Stomach (tissue), 9 donors: Measurements from ENCODE around the gene UBXN6. TPM values are rescaled to one million over a fixed set of nuclear protein-coding genes. Genes with fewer than 3 reads are reported as not detected.

Experiments
- DNase-seq, 2 donors: peaks; one replicate each; pipeline versions ENCODE4 v3.0.0 to v3.0.0-alpha.2; 2013 to 2019
- H3K27ac ChIP-seq, 5 donors: fragments of 200-600 bp in 4 of 5; sonication (generic) in 4 of 5; one replicate each; pipeline ENCODE4 v1.5.1; 2013 to 2019; ENCODE audit warnings: mild to moderate bottlenecking in 1 of 5, moderate library complexity in 1 of 5
- H3K27me3 ChIP-seq, 3 donors: fragments of 200-600 bp; sonication (generic); one replicate each; pipeline ENCODE4 v1.5.1; 2017 to 2019; ENCODE audit warnings: mixed run types in 1 of 3
- H3K36me3 ChIP-seq, 4 donors: fragments of 200-600 bp; sonication (generic); 1 replicate in 3 of 4; 2 replicates in 1 of 4; pipeline ENCODE4 v1.5.1; 2016 to 2019
- H3K4me1 ChIP-seq, 4 donors: fragments of 200-600 bp; sonication (generic); one replicate each; pipeline ENCODE4 v1.5.1; 2016 to 2019
- H3K4me3 ChIP-seq, 4 donors: fragments of 200-600 bp; sonication (generic) in 3 of 4; one replicate each; pipeline ENCODE4 v1.5.1; 2016 to 2019; ENCODE audit warnings: mild to moderate bottlenecking in 1 of 4
- H3K9me3 ChIP-seq, 4 donors: fragments of 200-600 bp; sonication (generic); one replicate each; pipeline ENCODE4 v1.5.1; 2016 to 2019
- EP300 ChIP-seq: sonication (generic); formaldehyde crosslinking; IDR thresholded peaks from one replicate; pipeline ENCODE4 v1.6.1; 2017; ENCODE audit warnings: antibody characterized with exemption
- POLR2A ChIP-seq, 4 donors: fragments of 450-650 bp; IDR thresholded peaks; one replicate each; pipeline ENCODE4 v1.6.1; 2016; ENCODE audit warnings: antibody characterized with exemption in 4 of 4, control low read depth in 2 of 4, mild to moderate bottlenecking in 1 of 4, moderate library complexity in 1 of 4
- POLR2AphosphoS5 ChIP-seq, 3 donors: sonication (generic); formaldehyde crosslinking; IDR thresholded peaks; one replicate each; pipeline ENCODE4 v1.6.1; 2016; ENCODE audit warnings: antibody characterized with exemption in 3 of 3
- WGBS, 5 donors: extraction: QIAGEN DNeasy Blood & Tissue Kit in 3 of 5; methylation state at CpG; one replicate each; pipeline versions ENCODE4 v1.1.5 to v1.1.7; 2013 to 2018; 5-methylcytosine and 5-hydroxymethylcytosine counted together
- intact Hi-C: fragments of 100-400 bp; cut with DNase I; formaldehyde crosslinking; loops from one replicate; pipeline ENCODE4 v1.15.1; 2023; ENCODE audit warnings: low total_unique reads
- polyA plus RNA-seq, 3 donors: library from polyadenylated mRNA; stranded (reverse); fragments of 200-250 nt; gene quantifications; one replicate each; pipeline ENCODE4 v1.2.3, GENCODE V29; 2013
- total RNA-seq, 5 donors: library from RNA; depleted of rRNA; stranded (reverse); fragments of >200 nt; gene quantifications; one replicate each; pipeline versions ENCODE4 v1.1.0 to v1.2.3, GENCODE V29; 2014 to 2016
- TF ChIP-seq, protein P1 (sequence below), 7 experiments: fragments of 450-650 bp in 4 of 7; fragments of 200-600 bp in 3 of 7; sonication (generic) in 3 of 7; IDR thresholded peaks; one replicate each; pipeline ENCODE4 v1.5.1; 2016 to 2019; ENCODE audit warnings: antibody characterized with exemption in 7 of 7, control low read depth in 2 of 7, mild to moderate bottlenecking in 1 of 7
- donor health status: healthy with polysubstance abuse.
- donor health status: Bipolar disorder and iron deficiency.
- donor health status: healthy.

UBXN6 gene
- total and polyA plus RNA-seq, 8 donors = 19.3 to 208 (median 93.4) TPM

DNA sequence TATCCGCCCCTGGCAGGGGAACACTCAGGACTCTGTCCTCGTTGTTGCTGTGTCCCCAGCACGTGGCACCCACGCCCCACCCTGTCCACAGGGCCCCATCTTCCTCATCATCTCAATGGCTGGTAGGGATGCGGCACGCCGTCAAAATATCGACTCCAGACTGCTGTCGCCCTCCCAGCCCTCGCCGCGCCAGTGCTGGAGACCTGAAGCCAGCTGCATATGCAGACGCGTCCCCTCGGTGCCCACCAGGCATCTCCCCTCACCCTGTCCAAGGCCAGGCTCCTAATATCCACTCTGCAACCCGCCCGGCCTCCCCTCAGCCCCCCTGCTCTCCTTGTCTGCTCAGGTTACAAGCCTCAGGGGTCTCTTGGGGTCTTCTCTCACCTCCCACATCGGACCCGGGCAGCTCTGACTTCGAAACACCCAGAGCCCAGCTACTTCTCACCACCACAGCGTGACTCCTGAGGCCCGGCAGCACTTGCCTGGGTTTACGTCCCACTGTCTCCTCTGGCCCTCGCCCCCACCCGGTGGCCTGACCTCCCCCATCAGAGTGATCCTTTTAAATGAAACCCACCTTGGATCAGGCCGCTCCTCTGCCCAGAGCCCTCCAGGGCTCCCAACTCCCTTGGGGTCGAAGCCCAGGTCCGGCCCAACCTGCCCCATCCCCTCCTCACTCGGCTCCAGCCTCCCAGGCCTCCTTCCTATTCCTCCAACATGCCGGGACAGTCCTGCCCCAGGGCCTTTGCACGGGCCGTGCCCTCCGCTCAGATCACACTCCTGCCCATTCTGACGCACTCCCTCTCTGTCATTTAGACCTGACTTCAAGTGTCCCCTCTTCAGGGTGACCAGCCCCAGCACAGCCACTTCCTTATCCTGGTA lies 48.2 kb upstream of the UBXN6 start:
- DNase-seq = no peak
- intact Hi-C loops = no loop called here
- H3K9me3 ChIP-seq = no peaks in the 10 kb centered on the region
- WGBS, 5 donors = 92 to 96% (median 95%) methylated on average over 34 of the region's 34 CpGs
- H3K4me1 ChIP-seq = peaks cover 0 to 5% (median 0%) of the 10 kb centered on the region in 4 donors
- H3K27me3 ChIP-seq = no peaks in the 10 kb centered on the region
- no peak overlapping the region for H3K27ac ChIP-seq
- H3K4me3 ChIP-seq = no peak overlapping the region
- TF ChIP-seq POLR2AphosphoS5 (IDR thresholded peaks at IDR 0.05) = no peak
- TF ChIP-seq, protein P1, sequence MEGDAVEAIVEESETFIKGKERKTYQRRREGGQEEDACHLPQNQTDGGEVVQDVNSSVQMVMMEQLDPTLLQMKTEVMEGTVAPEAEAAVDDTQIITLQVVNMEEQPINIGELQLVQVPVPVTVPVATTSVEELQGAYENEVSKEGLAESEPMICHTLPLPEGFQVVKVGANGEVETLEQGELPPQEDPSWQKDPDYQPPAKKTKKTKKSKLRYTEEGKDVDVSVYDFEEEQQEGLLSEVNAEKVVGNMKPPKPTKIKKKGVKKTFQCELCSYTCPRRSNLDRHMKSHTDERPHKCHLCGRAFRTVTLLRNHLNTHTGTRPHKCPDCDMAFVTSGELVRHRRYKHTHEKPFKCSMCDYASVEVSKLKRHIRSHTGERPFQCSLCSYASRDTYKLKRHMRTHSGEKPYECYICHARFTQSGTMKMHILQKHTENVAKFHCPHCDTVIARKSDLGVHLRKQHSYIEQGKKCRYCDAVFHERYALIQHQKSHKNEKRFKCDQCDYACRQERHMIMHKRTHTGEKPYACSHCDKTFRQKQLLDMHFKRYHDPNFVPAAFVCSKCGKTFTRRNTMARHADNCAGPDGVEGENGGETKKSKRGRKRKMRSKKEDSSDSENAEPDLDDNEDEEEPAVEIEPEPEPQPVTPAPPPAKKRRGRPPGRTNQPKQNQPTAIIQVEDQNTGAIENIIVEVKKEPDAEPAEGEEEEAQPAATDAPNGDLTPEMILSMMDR (IDR thresholded peaks at IDR 0.05) = no peak
- TF ChIP-seq EP300 = no peak
- no peak for TF ChIP-seq POLR2A (IDR thresholded peaks at IDR 0.05)
- H3K36me3 ChIP-seq = peaks cover 15 to 77% (median 67%) of the 10 kb centered on the region in 4 donors

DNA sequence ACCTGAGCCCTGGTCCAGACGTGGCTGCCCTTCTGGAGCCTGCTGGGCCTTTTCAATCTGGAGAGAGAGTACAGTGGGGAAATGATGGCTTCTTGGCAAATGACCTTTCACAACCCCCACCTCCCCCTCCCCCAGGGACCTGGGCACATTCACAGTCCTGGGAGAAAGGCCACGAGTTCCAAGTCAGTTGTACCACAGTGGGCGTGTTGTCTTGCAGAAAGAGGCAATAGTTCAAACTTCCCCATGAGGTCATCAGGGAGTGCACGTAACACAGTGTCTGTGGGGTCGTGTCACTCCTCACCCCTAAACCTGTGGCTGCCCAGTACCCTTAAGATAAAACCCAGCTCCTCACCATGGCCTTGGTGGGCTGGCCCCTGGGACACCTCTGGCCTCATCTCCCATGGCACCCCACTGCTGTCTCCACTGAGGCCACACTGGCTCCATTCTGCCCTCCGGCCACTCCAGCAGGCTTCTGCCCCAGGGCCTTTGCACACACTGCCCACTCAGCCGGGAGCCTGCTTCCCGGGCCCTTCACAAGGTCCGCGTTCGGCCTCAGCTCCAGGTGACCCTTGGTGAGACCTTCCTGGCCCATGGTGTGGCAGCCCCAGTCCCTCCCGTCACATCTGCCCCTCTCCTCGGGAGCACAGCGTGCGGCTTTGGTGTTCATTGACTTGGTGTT lies 47.4 kb upstream of the UBXN6 start:
- Histone ChIP-seq H3K4me1 (peaks cover 0 to 5% (median 0%) of the 10 kb centered on the region in 4 donors), H3K4me3 (no peak overlapping the region), H3K9me3 (no peaks in the 10 kb centered on the region), H3K27me3 (no peaks in the 10 kb centered on the region), H3K27ac (no peak overlapping the region), H3K36me3 (peaks cover 16 to 85% (median 74%) of the 10 kb centered on the region in 4 donors)
- intact Hi-C loops = no loop called here
- no peak for DNase-seq
- WGBS, 5 donors = 75 to 90% (median 78%) methylated on average over 7 to 15 of the region's 15 CpGs
- TF ChIP-seq, protein P1 (IDR thresholded peaks at IDR 0.05) = no peak
- TF ChIP-seq EP300 = no peak
- TF ChIP-seq POLR2A (IDR thresholded peaks at IDR 0.05) = no peak

GRCh38 chr19:4504297-4504701 lies 46.7 kb upstream of the UBXN6 start:
- Histone ChIP-seq H3K27me3 (no peaks in the 10 kb centered on the region), H3K4me3 (no peak overlapping the region), H3K9me3 (no peaks in the 10 kb centered on the region), H3K36me3 (peaks cover 23 to 92% (median 82%) of the 10 kb centered on the region in 4 donors), H3K27ac (no peak overlapping the region), H3K4me1 (peaks cover 0 to 5% (median 0%) of the 10 kb centered on the region in 4 donors)
- TF ChIP-seq EP300 = no peak
- TF ChIP-seq POLR2AphosphoS5 (IDR thresholded peaks at IDR 0.05) = no peak
- TF ChIP-seq, protein P1 (IDR thresholded peaks at IDR 0.05) = no peak
- no peak for TF ChIP-seq POLR2A (IDR thresholded peaks at IDR 0.05)
- intact Hi-C loops = no loop called here
- whole genome bisulfite sequencing, 5 donors = 82 to 92% (median 87%) methylated on average over 15 to 23 of the region's 23 CpGs
- DNase-seq = no peak

- 84 to 93% (median 89%) methylated on average over 7 to 10 of the region's 10 CpGs for WGBS, 5 donors
- Histone ChIP-seq H3K4me3 (no peak overlapping the region), H3K9me3 (no peaks in the 10 kb centered on the region), H3K36me3 (peaks cover 28 to 97% (median 87%) of the 10 kb centered on the region in 4 donors), H3K4me1 (peaks cover 0 to 5% (median 0%) of the 10 kb centered on the region in 4 donors), H3K27ac (no peak overlapping the region), H3K27me3 (no peaks in the 10 kb centered on the region)
- no peak for DNase-seq
- TF ChIP-seq POLR2A (IDR thresholded peaks at IDR 0.05) = no peak
- no peak for TF ChIP-seq EP300
- TF ChIP-seq, protein P1 (IDR thresholded peaks at IDR 0.05) = no peak
- no peak for TF ChIP-seq POLR2AphosphoS5 (IDR thresholded peaks at IDR 0.05)
- intact Hi-C loops = no loop called here
These were observed 46.2 kb upstream of the UBXN6 start for GRCh38 chr19:4503825-4504170.
